SK-N-SH (cell line): ENCODE measurements around the gene PARD3B. TPM values are rescaled to one million over a fixed set of nuclear protein-coding genes. Genes with fewer than 3 reads are reported as not detected.

Experiments used
- CTCF ChIA-PET: fragments of 300-600, 350-600 bp; formaldehyde crosslinking; extraction: SDS; loops from one replicate; lab custom pipeline; 2021; lab: Yijun Ruan, JAX
- POLR2A ChIA-PET: fragments of 350-600 bp; sonication (Branson Sonifier 250); formaldehyde crosslinking; extraction: SDS; loops from one replicate; lab custom pipeline; 2020; ENCODE audit warnings: antibody characterized with exemption, inconsistent platforms; lab: Yijun Ruan, JAX
- DNase-seq: peaks from one replicate; pipeline ENCODE4 v3.0.0; 2012
- H2AFZ ChIP-seq: fragments of 200-600 bp; sonication (generic); 2 replicates; pipeline ENCODE4 v1.8.1; 2016; ENCODE audit warnings: antibody characterized with exemption, mild to moderate bottlenecking, low read depth
- H3F3A ChIP-seq: fragments of 200-600 bp; sonication (generic); replicated peaks from 2 replicates; pipeline ENCODE3; 2016; ENCODE audit warnings: antibody characterized with exemption, mild to moderate bottlenecking; ENCODE audit not compliant: insufficient read depth
- H3K27ac ChIP-seq, 2 experiments: fragments of 200-500 bp in 1 of 2; fragments of 200-600 bp in 1 of 2; sonication (Bioruptor generic) in 1 of 2; sonication (generic), shearing (Covaris generic) in 1 of 2; 2 replicates each; pipeline versions ENCODE4 v1.5.1 to v1.6.1; 2014 to 2016; ENCODE audit warnings: low read depth in 2 of 2, inconsistent platforms in 1 of 2, low read length in 1 of 2, mild to moderate bottlenecking in 1 of 2, mixed read lengths in 1 of 2
- H3K27me3 ChIP-seq: fragments of 200-600 bp; sonication (generic), shearing (Covaris generic); 2 replicates; pipeline ENCODE4 v1.6.1; 2016; ENCODE audit warnings: mixed run types; ENCODE audit not compliant: insufficient read depth
- H3K36me3 ChIP-seq, 2 experiments: fragments of 200-500 bp in 1 of 2; fragments of 200-600 bp in 1 of 2; sonication (Bioruptor generic) in 1 of 2; sonication (generic) in 1 of 2; replicated peaks in 1 of 2; 2 replicates each; pipeline versions ENCODE3 to v1.5.1; 2014 to 2016; ENCODE audit warnings: low read length in 1 of 2, mild to moderate bottlenecking in 1 of 2; ENCODE audit not compliant: insufficient read depth in 2 of 2, control insufficient read depth in 1 of 2
- H3K4me1 ChIP-seq, 2 experiments: fragments of 200-500 bp in 1 of 2; fragments of 200-600 bp in 1 of 2; sonication (Bioruptor generic) in 1 of 2; sonication (generic), shearing (Covaris generic) in 1 of 2; 2 replicates each; pipeline versions ENCODE4 v1.5.1 to v1.6.1; 2014 to 2016; ENCODE audit warnings: low read depth in 1 of 2, low read length in 1 of 2, mixed run types in 1 of 2; ENCODE audit not compliant: insufficient read depth in 2 of 2, control insufficient read depth in 1 of 2
- H3K4me2 ChIP-seq: fragments of 200-600 bp; sonication (generic), shearing (Covaris generic); 2 replicates; pipeline ENCODE4 v1.6.1; 2017; ENCODE audit warnings: mixed run types
- H3K4me3 ChIP-seq, 2 experiments: fragments of 200-500 bp in 1 of 2; fragments of 200-600 bp in 1 of 2; sonication (Bioruptor generic) in 1 of 2; sonication (generic), shearing (Covaris generic) in 1 of 2; 2 replicates each; pipeline versions ENCODE4 v1.5.1 to v1.8.1; 2014 to 2016; ENCODE audit warnings: low read depth in 2 of 2, inconsistent platforms in 1 of 2, low read length in 1 of 2, mild to moderate bottlenecking in 1 of 2, mixed read lengths in 1 of 2, moderate library complexity in 1 of 2
- H3K79me2 ChIP-seq: fragments of 200-600 bp; sonication (generic); 2 replicates; pipeline ENCODE4 v1.8.1; 2017; ENCODE audit warnings: mild to moderate bottlenecking; ENCODE audit not compliant: insufficient read depth
- H3K9ac ChIP-seq: fragments of 200-600 bp; sonication (generic); 2 replicates; pipeline ENCODE4 v1.6.1; 2017; ENCODE audit warnings: mixed run types
- H3K9me2 ChIP-seq: fragments of 200-600 bp; sonication (generic); 2 replicates; pipeline ENCODE4 v1.6.1; 2017; ENCODE audit warnings: mixed run types
- H3K9me3 ChIP-seq: fragments of 200-600 bp; sonication (generic); 2 replicates; pipeline ENCODE4 v1.6.1; 2017; ENCODE audit warnings: mixed run types, mild to moderate bottlenecking, moderate library complexity
- H4K20me1 ChIP-seq: fragments of 200-600 bp; sonication (generic); 2 replicates; pipeline ENCODE4 v1.6.1; 2017; ENCODE audit warnings: mild to moderate bottlenecking, mixed run types; ENCODE audit not compliant: insufficient read depth
- CHD2 ChIP-seq: fragments of 150-350 bp; IDR thresholded peaks from 2 replicates; pipeline ENCODE4 v1.6.1; 2018; ENCODE audit warnings: low read length; ENCODE audit not compliant: partially characterized antibody
- ELF1 ChIP-seq: IDR thresholded peaks from 2 replicates; pipeline ENCODE4 v1.4.0; 2012
- FOXM1 ChIP-seq: IDR thresholded peaks from 2 replicates; pipeline ENCODE4 v1.4.0; 2012; ENCODE audit warnings: low read depth, mild to moderate bottlenecking
- GATA2 ChIP-seq: sonication (generic); formaldehyde crosslinking; IDR thresholded peaks from 2 replicates; pipeline ENCODE4 v1.5.0; 2020; ENCODE audit warnings: mild to moderate bottlenecking, missing genetic modification reagents
- RAD21 ChIP-seq: IDR thresholded peaks from 2 replicates; pipeline ENCODE4 v1.6.1; 2012; ENCODE audit warnings: mild to moderate bottlenecking, low read length
- RCOR1 ChIP-seq: fragments of 150-350 bp; IDR thresholded peaks from 2 replicates; pipeline ENCODE4 v1.6.1; 2017; ENCODE audit warnings: antibody characterized with exemption, low read length
- RXRA ChIP-seq: IDR thresholded peaks from 2 replicates; pipeline ENCODE4 v1.4.0; 2012; ENCODE audit warnings: low read depth, mild to moderate bottlenecking, borderline replicate concordance
- SIN3A ChIP-seq: IDR thresholded peaks from 2 replicates; pipeline ENCODE4 v1.6.1; 2012; ENCODE audit warnings: low read depth, mild to moderate bottlenecking, low read length, moderate library complexity, borderline replicate concordance
- SMC3 ChIP-seq: IDR thresholded peaks from 2 replicates; pipeline ENCODE4 v1.6.1; 2012; ENCODE audit warnings: low read depth, low read length, improper control_type of control experiment
- TEAD4 ChIP-seq: IDR thresholded peaks from 2 replicates; pipeline ENCODE4 v1.4.0; 2012; ENCODE audit warnings: mild to moderate bottlenecking, borderline replicate concordance; ENCODE audit not compliant: insufficient read depth
- WGBS: methylation state at CpG from one replicate; pipeline ENCODE4 v1.1.6; 2017; ENCODE audit warnings: low lambda C conversion rate; 5-methylcytosine and 5-hydroxymethylcytosine counted together
- polyA plus RNA-seq, 3 experiments: library from polyadenylated mRNA; depleted of rRNA; stranded (reverse); fragments of >200 nt; gene quantifications; 2 replicates each; pipeline ENCODE4 v1.2.3, GENCODE V29; 2012
- TF ChIP-seq, protein P1 (sequence below): IDR thresholded peaks from 2 replicates; pipeline ENCODE4 v1.6.1; 2012; ENCODE audit warnings: mild to moderate bottlenecking, low read depth, low read length, moderate library complexity
- TF ChIP-seq, protein P2 (sequence below): IDR thresholded peaks from 2 replicates; pipeline ENCODE4 v1.4.0; 2012; ENCODE audit warnings: low read depth, borderline replicate concordance
- TF ChIP-seq, protein P3 (sequence below): fragments of 150-350 bp; IDR thresholded peaks from 2 replicates; pipeline ENCODE4 v1.6.1; 2016; ENCODE audit warnings: mild to moderate bottlenecking, low read depth, low read length
- TF ChIP-seq, protein P4 (sequence below): fragments of 150-350 bp; IDR thresholded peaks from 2 replicates; pipeline ENCODE4 v1.6.1; 2017; ENCODE audit warnings: antibody characterized with exemption, low read length, low read depth, borderline replicate concordance
- TF ChIP-seq, protein P5 (sequence below): IDR thresholded peaks from 2 replicates; pipeline ENCODE4 v1.4.0; 2012; ENCODE audit warnings: low read depth, borderline replicate concordance

PARD3B gene
- polyA plus RNA-seq, 1 of the 3 experiments (the other 2 are of a cell fraction), result 0.87 TPM

DNA sequence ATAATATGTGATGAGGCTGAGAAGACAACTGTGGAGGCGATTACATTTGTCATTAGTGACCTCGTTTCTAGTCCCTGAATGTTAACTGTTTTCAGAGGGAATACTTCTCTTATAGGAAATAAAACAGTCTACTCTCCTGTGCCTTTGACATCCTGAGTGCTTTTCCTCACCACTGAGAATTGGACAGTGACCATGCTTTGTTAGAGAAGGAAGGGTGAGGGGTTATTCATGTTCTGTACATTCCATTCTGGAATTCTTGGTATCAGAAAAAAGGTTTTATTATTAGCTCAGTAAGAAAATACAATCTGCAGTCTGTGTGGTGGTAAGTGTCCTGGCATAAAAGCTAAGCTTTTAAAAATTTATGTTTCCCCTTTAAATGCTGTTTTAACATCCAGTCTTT lies 58.8 kb downstream of the PARD3B start (continued):
- no peak for TF ChIP-seq CHD2
- TF ChIP-seq SMC3, result no peak
- no peak for TF ChIP-seq ELF1
- TF ChIP-seq, protein P1, sequence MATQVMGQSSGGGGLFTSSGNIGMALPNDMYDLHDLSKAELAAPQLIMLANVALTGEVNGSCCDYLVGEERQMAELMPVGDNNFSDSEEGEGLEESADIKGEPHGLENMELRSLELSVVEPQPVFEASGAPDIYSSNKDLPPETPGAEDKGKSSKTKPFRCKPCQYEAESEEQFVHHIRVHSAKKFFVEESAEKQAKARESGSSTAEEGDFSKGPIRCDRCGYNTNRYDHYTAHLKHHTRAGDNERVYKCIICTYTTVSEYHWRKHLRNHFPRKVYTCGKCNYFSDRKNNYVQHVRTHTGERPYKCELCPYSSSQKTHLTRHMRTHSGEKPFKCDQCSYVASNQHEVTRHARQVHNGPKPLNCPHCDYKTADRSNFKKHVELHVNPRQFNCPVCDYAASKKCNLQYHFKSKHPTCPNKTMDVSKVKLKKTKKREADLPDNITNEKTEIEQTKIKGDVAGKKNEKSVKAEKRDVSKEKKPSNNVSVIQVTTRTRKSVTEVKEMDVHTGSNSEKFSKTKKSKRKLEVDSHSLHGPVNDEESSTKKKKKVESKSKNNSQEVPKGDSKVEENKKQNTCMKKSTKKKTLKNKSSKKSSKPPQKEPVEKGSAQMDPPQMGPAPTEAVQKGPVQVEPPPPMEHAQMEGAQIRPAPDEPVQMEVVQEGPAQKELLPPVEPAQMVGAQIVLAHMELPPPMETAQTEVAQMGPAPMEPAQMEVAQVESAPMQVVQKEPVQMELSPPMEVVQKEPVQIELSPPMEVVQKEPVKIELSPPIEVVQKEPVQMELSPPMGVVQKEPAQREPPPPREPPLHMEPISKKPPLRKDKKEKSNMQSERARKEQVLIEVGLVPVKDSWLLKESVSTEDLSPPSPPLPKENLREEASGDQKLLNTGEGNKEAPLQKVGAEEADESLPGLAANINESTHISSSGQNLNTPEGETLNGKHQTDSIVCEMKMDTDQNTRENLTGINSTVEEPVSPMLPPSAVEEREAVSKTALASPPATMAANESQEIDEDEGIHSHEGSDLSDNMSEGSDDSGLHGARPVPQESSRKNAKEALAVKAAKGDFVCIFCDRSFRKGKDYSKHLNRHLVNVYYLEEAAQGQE, result no peak
- TF ChIP-seq FOXM1, result no peak
- no peak for TF ChIP-seq RCOR1

DNA sequence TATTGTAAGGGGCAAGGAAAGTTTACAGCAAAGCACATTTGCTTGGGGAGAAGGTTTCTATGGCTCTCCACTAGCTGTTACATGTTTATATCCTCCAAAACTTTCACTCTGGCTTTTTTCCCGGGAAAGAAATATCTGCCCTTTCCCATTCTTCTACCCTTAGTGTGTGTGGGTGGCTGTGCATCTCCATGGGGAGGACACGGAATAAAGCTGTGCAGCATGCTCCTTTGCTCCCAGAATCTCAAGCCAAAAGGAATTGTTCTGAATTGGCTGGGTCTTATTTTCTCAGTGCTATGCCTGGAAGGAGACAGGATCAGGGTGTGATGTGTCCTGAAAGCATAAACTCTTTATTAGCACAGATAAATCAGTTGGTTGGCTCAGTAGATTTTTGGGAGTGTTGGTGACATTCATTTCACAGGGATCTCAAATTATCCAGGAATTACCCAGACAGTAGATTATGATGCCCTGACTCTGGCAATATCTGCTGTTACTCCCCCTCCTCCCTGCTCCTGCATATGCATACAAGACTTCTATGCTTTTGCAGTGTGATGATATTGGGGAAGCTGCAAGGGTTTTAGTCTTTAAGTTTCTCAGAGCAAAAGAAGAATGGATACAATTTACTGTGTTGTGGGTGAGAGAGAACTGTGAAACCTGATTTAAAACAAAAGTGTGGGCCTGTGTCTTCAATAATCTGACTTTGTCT lies 63.1 kb downstream of the PARD3B start:
- Histone ChIP-seq H2AFZ (no peak overlapping the region), H3K27ac (no peak overlapping the region), H3K36me3 (no peaks in the 10 kb centered on the region), H3K9me2 (no peaks in the 10 kb centered on the region), H3K4me3 (no peak overlapping the region), H3K27me3 (no peaks in the 10 kb centered on the region), H3K4me1 (no peaks in the 10 kb centered on the region; a peak in 1 of 4 replicates), H3K79me2 (no peaks in the 10 kb centered on the region), H3K9me3 (no peaks in the 10 kb centered on the region), H4K20me1 (no peaks in the 10 kb centered on the region), H3K9ac (no peak overlapping the region), H3K4me2 (no peak overlapping the region), H3F3A (no peaks in the 10 kb centered on the region)
- WGBS, result 59% methylated on average over 2 of the region's 2 CpGs
- CTCF ChIA-PET, result no interaction called here
- POLR2A ChIA-PET, result no interaction called here
- TF ChIP-seq, protein P2, sequence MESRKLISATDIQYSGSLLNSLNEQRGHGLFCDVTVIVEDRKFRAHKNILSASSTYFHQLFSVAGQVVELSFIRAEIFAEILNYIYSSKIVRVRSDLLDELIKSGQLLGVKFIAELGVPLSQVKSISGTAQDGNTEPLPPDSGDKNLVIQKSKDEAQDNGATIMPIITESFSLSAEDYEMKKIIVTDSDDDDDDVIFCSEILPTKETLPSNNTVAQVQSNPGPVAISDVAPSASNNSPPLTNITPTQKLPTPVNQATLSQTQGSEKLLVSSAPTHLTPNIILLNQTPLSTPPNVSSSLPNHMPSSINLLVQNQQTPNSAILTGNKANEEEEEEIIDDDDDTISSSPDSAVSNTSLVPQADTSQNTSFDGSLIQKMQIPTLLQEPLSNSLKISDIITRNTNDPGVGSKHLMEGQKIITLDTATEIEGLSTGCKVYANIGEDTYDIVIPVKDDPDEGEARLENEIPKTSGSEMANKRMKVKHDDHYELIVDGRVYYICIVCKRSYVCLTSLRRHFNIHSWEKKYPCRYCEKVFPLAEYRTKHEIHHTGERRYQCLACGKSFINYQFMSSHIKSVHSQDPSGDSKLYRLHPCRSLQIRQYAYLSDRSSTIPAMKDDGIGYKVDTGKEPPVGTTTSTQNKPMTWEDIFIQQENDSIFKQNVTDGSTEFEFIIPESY, result no peak
- TF ChIP-seq TEAD4 (no peak), SMC3 (no peak), SIN3A (no peak), RAD21 (no peak), RXRA (no peak), GATA2 (no peak)
- TF ChIP-seq, protein P3, sequence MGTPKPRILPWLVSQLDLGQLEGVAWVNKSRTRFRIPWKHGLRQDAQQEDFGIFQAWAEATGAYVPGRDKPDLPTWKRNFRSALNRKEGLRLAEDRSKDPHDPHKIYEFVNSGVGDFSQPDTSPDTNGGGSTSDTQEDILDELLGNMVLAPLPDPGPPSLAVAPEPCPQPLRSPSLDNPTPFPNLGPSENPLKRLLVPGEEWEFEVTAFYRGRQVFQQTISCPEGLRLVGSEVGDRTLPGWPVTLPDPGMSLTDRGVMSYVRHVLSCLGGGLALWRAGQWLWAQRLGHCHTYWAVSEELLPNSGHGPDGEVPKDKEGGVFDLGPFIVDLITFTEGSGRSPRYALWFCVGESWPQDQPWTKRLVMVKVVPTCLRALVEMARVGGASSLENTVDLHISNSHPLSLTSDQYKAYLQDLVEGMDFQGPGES, result no peak
- TF ChIP-seq, protein P4, sequence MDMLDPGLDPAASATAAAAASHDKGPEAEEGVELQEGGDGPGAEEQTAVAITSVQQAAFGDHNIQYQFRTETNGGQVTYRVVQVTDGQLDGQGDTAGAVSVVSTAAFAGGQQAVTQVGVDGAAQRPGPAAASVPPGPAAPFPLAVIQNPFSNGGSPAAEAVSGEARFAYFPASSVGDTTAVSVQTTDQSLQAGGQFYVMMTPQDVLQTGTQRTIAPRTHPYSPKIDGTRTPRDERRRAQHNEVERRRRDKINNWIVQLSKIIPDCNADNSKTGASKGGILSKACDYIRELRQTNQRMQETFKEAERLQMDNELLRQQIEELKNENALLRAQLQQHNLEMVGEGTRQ, result no peak
- TF ChIP-seq, protein P5, sequence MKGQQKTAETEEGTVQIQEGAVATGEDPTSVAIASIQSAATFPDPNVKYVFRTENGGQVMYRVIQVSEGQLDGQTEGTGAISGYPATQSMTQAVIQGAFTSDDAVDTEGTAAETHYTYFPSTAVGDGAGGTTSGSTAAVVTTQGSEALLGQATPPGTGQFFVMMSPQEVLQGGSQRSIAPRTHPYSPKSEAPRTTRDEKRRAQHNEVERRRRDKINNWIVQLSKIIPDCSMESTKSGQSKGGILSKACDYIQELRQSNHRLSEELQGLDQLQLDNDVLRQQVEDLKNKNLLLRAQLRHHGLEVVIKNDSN, result no peak
- DNase-seq, result no peak
